Measurements from ENCODE around the gene SACS.
"Not testable (repeated sequence)": the region's sequence is repeated elsewhere in the genome, so short reads cannot be mapped to it uniquely, and the experiment has no call there.

Gene SACS

DNA sequence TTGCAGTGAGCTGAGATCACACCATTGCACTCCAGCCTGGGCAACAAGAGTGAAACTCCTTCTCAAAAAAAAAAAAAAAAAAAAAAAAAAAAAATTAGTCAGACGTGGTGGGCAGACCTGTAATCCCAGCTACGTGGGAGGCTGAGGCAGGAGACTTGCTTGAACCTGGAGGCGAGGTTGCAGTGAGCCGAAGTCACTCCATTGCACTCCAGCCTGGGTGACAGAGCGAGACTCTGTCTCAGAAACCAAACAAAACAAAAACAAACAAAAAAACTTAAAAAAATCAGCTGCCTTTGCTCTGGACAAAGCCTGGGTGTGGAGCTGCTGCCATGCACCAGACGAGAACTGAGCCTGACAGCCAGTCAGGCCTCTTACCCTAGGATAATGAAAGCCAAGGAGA is 6.8 kb upstream of the SACS start:
- H3K36me3 ChIP-seq (ENCODE audit: control insufficient read depth, insufficient read depth, low read length); H3K4me3 ChIP-seq (ENCODE audit: insufficient read depth, low read depth, low read length); H3K27me3 ChIP-seq (ENCODE audit: control insufficient read depth, insufficient read depth, low read length, poor library complexity, severe bottlenecking); H3K27ac ChIP-seq (ENCODE audit: insufficient read depth, low read depth, low read length, poor library complexity, severe bottlenecking); H3K9me3 ChIP-seq (ENCODE audit: control insufficient read depth, low read length); H3K4me1 ChIP-seq (ENCODE audit: control insufficient read depth, insufficient read depth, low read length): not testable (repeated sequence)
- WGBS, 2 experiments = 84 to 94% methylated on average over 6 of the region's 6 CpGs

DNA sequence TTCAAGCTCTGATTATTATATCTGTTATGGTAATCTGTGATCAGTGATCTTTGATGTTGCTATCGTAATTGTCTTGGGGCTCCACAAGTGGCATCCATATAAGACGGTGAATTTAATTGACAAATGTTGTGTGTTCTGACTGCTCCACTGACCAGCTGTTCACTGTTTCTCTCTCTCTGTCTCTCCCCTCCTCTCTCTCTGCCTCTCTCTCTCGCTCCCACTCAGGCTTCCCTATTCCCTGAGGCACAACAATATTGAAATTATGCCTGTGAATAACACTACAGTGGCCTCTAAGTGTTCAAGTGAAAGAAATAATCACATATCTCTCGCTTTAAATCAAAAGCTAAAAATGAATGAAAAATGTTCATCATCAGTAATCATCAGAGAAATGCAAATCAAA is 4.4 kb upstream of the SACS start:
- no peak overlapping the region for H3K4me3 ChIP-seq (ENCODE audit: insufficient read depth, low read depth, low read length)
- H3K4me1 ChIP-seq (ENCODE audit: control insufficient read depth, insufficient read depth, low read length) = peaks cover 4% of the 10 kb centered on the region
- WGBS, 2 experiments = 91 to 93% methylated on average over 4 of the region's 4 CpGs

DNA sequence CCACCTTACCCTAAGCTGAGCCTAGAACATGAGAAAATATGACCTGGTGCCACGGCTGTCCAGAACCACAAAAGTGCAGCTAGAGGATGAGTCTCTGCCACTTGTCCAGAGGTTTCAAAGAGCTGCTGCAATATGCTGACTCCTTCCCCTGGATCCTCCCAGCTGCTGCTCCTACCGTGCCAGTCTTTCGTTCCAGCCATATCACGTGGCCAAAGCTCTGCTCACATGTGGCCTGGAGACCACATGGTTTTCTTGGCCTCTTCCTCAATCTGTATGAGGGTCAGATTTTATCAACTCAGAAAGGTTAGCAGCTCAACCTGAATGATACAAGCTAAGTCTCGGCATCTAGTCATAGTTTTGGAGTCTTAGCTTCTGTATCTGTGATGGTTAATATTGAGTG is 3.2 kb upstream of the SACS start:
- H3K36me3 ChIP-seq (ENCODE audit: control insufficient read depth, insufficient read depth, low read length) = no peaks in the 10 kb centered on the region
- no peak overlapping the region for H3K4me3 ChIP-seq (ENCODE audit: insufficient read depth, low read depth, low read length)
- no peak overlapping the region for H3K27ac ChIP-seq (ENCODE audit: insufficient read depth, low read depth, low read length, poor library complexity, severe bottlenecking)
- no peaks in the 10 kb centered on the region for H3K9me3 ChIP-seq (ENCODE audit: control insufficient read depth, low read length)
- H3K4me1 ChIP-seq (ENCODE audit: control insufficient read depth, insufficient read depth, low read length) = peaks cover 11% of the 10 kb centered on the region
- whole genome bisulfite sequencing, 2 experiments = 94 to 97% methylated on average over 5 of the region's 5 CpGs
- no peaks in the 10 kb centered on the region for H3K27me3 ChIP-seq (ENCODE audit: control insufficient read depth, insufficient read depth, low read length, poor library complexity, severe bottlenecking)

More for the DNA sequence above, 4.4 kb upstream of the SACS start:
- H3K9me3 ChIP-seq (ENCODE audit: control insufficient read depth, low read length) = no peaks in the 10 kb centered on the region
- H3K36me3 ChIP-seq (ENCODE audit: control insufficient read depth, insufficient read depth, low read length) = no peaks in the 10 kb centered on the region
- H3K27ac ChIP-seq (ENCODE audit: insufficient read depth, low read depth, low read length, poor library complexity, severe bottlenecking) = no peak overlapping the region
- no peaks in the 10 kb centered on the region for H3K27me3 ChIP-seq (ENCODE audit: control insufficient read depth, insufficient read depth, low read length, poor library complexity, severe bottlenecking)

DNA sequence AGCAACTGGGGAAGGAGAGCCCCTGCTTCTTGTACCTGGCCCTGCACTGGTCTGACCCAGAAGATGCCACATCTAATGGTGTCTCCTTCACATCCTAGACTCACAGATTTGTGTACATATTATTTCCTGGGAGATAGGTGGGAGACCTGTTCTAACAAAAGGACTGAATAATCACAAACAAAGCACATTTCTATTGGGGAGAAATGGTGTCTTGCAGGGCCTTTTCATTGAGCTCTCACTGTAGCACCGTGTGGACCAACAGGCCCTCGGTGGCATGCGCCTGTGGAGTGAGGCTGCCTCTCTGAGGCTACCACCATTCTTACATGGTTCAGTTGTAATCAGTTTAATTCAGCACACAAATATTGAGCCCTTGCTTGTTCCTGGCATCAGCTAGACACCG is 989 bp upstream of the SACS start:
- no peak overlapping the region for H3K4me3 ChIP-seq (ENCODE audit: insufficient read depth, low read depth, low read length)
- no peaks in the 10 kb centered on the region for H3K36me3 ChIP-seq (ENCODE audit: control insufficient read depth, insufficient read depth, low read length)
- no peaks in the 10 kb centered on the region for H3K27me3 ChIP-seq (ENCODE audit: control insufficient read depth, insufficient read depth, low read length, poor library complexity, severe bottlenecking)
- H3K4me1 ChIP-seq (ENCODE audit: control insufficient read depth, insufficient read depth, low read length) = peaks cover 19% of the 10 kb centered on the region
- H3K9me3 ChIP-seq (ENCODE audit: control insufficient read depth, low read length) = no peaks in the 10 kb centered on the region
- H3K27ac ChIP-seq (ENCODE audit: insufficient read depth, low read depth, low read length, poor library complexity, severe bottlenecking) = no peak overlapping the region
- WGBS, 2 experiments = 70 to 72% methylated on average over 4 of the region's 4 CpGs

DNA sequence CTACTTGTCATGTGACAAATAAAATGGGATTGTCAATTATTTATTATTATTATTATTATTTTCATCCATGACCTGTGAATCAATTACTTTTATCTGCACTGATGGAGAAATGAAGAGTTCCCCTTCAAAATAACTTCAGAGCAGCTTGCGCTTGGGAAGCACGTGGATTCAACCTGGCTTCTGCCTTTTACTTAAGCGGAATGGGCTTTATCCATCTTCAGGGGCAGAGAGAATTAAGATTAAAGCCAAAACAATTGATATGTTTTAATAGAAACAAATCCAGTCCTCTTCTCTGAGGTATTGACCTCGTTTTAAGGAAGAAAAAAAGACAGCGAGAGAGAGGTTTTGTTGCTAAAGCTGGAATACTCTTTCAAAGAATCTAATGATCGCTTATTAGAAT is 876 bp downstream of the SACS start:
- H3K27ac ChIP-seq (ENCODE audit: insufficient read depth, low read depth, low read length, poor library complexity, severe bottlenecking) = peak overlapping the region; percentile 98

DNA sequence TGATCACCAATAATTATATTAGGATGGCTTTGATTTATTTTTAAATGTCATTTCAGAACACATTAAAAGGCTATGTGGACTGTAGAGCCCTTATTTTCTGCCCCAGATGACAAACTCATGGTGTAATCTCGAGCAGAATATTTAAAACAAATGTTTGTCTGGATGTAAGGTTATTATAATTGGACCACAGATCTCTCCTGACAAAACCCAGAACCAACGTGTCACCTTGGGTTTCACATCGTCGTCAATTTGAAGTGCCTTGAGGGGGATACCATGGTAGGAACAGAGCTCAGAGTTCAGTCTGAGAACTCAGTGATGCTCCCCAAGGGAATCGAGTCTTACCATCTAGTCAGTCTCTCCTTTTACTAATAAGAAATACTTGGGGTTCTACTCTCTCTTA is 2.8 kb downstream of the SACS start:
- H3K27me3 ChIP-seq (ENCODE audit: control insufficient read depth, insufficient read depth, low read length, poor library complexity, severe bottlenecking) = no peaks in the 10 kb centered on the region
- H3K9me3 ChIP-seq (ENCODE audit: control insufficient read depth, low read length) = no peaks in the 10 kb centered on the region
- WGBS, 2 experiments = 83 to 86% methylated on average over 5 of the region's 5 CpGs
- no peak overlapping the region for H3K4me3 ChIP-seq (ENCODE audit: insufficient read depth, low read depth, low read length)
- no peak overlapping the region for H3K27ac ChIP-seq (ENCODE audit: insufficient read depth, low read depth, low read length, poor library complexity, severe bottlenecking)
- no peaks in the 10 kb centered on the region for H3K36me3 ChIP-seq (ENCODE audit: control insufficient read depth, insufficient read depth, low read length)
- peaks cover 27% of the 10 kb centered on the region for H3K4me1 ChIP-seq (ENCODE audit: control insufficient read depth, insufficient read depth, low read length)

More for the DNA sequence above, 876 bp downstream of the SACS start:
- Histone ChIP-seq H3K36me3 (ENCODE audit: control insufficient read depth, insufficient read depth, low read length) (no peaks in the 10 kb centered on the region), H3K4me3 (ENCODE audit: insufficient read depth, low read depth, low read length) (peak overlapping the region; percentile 82), H3K4me1 (ENCODE audit: control insufficient read depth, insufficient read depth, low read length) (peaks cover 26% of the 10 kb centered on the region), H3K9me3 (ENCODE audit: control insufficient read depth, low read length) (no peaks in the 10 kb centered on the region), H3K27me3 (ENCODE audit: control insufficient read depth, insufficient read depth, low read length, poor library complexity, severe bottlenecking) (no peaks in the 10 kb centered on the region)
- WGBS, 2 experiments = 3 to 7% methylated on average over 3 to 5 of the region's 6 CpGs

DNA sequence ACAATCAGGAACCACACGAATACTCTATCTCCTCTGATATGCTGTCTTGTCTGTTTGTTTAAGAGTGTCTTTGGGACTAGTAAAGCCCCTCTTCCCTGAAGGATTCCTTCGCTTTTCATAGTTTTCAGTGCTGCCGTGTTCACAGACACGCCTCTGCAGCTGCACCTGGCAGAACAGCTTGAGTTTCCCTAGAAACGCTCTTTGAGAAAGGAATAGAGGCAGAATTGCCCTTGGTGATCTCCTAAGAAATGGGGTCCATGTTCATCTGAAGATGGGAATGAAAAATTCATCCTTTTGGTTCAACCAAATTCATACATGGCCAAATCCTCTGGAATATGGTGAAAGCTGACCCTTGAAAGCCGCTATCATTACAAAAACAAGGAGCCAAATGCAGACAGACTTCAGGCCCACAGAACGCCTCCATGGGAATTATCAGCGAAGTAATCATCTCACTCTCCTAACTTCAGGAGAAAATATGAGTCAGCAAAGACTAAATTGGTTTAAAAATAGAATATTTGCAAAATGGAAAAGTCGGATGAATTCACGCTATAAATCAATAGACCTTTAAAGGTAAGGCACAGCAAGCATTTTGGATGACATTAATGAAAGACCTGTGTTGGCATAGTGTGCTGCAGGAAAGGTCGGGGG is 5.5 kb downstream of the SACS start:
- Histone ChIP-seq H3K36me3 (ENCODE audit: control insufficient read depth, insufficient read depth, low read length) (no peaks in the 10 kb centered on the region), H3K4me3 (ENCODE audit: insufficient read depth, low read depth, low read length) (no peak overlapping the region), H3K27me3 (ENCODE audit: control insufficient read depth, insufficient read depth, low read length, poor library complexity, severe bottlenecking) (no peaks in the 10 kb centered on the region), H3K9me3 (ENCODE audit: control insufficient read depth, low read length) (no peaks in the 10 kb centered on the region), H3K27ac (ENCODE audit: insufficient read depth, low read depth, low read length, poor library complexity, severe bottlenecking) (no peak overlapping the region), H3K4me1 (ENCODE audit: control insufficient read depth, insufficient read depth, low read length) (peaks cover 23% of the 10 kb centered on the region)
- 92 to 93% methylated on average over 10 to 11 of the region's 11 CpGs for WGBS, 2 experiments

DNA sequence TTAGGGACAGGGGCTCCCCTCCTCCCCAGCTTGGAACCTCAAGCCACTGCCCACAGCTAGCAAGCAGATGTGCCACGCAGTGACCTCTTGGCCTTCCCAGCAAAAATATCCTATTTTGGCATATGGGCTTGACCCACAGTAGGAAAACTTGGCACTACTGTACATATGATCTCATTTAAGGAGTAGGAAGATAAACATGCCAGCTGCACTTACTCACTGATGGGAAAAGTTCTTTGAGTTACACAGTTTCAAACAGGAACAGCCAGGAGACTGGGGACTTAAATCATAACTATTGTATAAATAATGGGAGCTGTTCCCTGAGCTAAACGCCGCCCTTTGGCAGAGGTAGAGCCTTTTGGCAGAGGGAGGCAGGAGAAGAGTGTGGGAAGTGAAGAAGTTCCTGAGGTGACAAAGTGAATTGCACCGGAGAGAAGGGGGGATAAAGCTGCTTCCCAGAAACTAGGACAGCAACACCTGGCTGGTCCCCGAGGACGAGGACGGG is 6.1 kb downstream of the SACS start:
- H3K27me3 ChIP-seq (ENCODE audit: control insufficient read depth, insufficient read depth, low read length, poor library complexity, severe bottlenecking) = no peaks in the 10 kb centered on the region
- no peak overlapping the region for H3K4me3 ChIP-seq (ENCODE audit: insufficient read depth, low read depth, low read length)
- H3K4me1 ChIP-seq (ENCODE audit: control insufficient read depth, insufficient read depth, low read length) = peaks cover 23% of the 10 kb centered on the region
- 92 to 94% methylated on average over 7 of the region's 7 CpGs for WGBS, 2 experiments
- no peaks in the 10 kb centered on the region for H3K9me3 ChIP-seq (ENCODE audit: control insufficient read depth, low read length)
- no peak overlapping the region for H3K27ac ChIP-seq (ENCODE audit: insufficient read depth, low read depth, low read length, poor library complexity, severe bottlenecking)
- H3K36me3 ChIP-seq (ENCODE audit: control insufficient read depth, insufficient read depth, low read length) = no peaks in the 10 kb centered on the region

DNA sequence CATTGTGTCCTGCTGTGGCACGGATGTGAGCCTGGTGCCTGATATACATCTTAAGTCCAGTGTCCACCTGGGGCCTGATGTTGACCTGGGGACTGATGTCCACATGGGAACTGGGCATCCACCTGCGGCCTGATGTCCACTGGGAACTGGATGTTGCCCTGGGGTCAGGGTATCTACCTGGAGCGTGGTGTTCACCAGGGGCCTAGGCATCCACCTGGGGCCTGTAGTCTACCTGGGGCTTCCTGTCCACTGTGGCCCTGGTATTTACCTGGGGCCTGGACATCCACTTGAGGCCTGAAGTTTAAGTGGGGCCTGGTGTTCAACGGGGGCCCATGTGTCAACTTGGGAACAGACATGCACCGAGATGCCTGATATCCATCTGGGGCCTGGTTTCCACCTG is 11.9 kb downstream of the SACS start:
- Histone ChIP-seq H3K9me3 (ENCODE audit: control insufficient read depth, low read length) (no peaks in the 10 kb centered on the region), H3K27me3 (ENCODE audit: control insufficient read depth, insufficient read depth, low read length, poor library complexity, severe bottlenecking) (no peaks in the 10 kb centered on the region), H3K27ac (ENCODE audit: insufficient read depth, low read depth, low read length, poor library complexity, severe bottlenecking) (no peak overlapping the region), H3K4me3 (ENCODE audit: insufficient read depth, low read depth, low read length) (no peak overlapping the region), H3K4me1 (ENCODE audit: control insufficient read depth, insufficient read depth, low read length) (no peaks in the 10 kb centered on the region), H3K36me3 (ENCODE audit: control insufficient read depth, insufficient read depth, low read length) (peaks cover 17% of the 10 kb centered on the region)
- WGBS, 2 experiments = 95 to 97% methylated on average over 5 of the region's 5 CpGs

DNA sequence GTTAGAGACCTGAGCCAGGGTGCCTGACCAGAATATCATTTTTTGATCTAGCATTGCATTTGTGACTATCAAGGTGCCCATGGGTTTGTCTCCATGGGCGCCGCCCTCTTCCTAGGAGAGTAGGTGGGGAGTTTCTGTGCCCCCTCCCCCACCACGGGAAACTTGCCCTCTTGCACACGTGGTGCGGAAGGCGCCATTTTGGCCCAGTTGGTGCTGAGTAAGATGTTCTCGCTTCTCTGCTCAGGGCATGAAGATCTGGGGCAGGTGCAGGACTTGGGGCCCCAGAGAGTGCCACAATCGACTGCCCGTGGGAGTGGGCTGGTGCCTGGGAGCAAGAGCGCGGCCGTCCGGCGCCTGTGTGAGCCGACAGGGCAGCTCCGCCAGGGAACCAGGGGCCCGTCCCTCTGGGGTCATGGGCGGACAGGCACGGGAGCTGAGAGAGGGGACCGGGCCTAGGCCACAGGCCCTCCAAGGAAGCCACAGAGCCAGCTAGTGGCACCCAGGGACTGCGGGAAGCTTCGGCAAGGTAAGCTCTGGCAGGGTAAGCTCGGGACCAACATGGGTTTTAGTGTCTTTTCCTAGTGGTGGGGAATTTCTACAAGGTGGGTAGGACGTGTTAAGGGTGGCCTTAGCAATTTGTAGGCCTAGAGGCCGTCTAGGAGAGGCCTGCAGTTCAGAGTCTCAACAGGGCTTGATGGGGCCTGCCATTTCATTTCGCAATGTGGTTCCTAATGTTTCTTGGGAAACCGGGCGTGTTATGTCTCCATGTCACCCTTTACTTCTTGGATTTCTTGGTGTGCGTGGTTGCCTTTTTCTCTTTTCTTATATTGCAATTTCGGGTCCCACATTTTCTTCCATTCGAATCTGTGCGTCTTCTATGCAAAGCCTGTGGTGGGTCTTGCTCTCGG is 14.5 kb downstream of the SACS start:
- 95 to 97% methylated on average over 33 of the region's 33 CpGs for WGBS, 2 experiments
- peaks cover 17% of the 10 kb centered on the region for H3K36me3 ChIP-seq (ENCODE audit: control insufficient read depth, insufficient read depth, low read length)
- H3K4me1 ChIP-seq (ENCODE audit: control insufficient read depth, insufficient read depth, low read length) = no peaks in the 10 kb centered on the region
- H3K27me3 ChIP-seq (ENCODE audit: control insufficient read depth, insufficient read depth, low read length, poor library complexity, severe bottlenecking) = no peaks in the 10 kb centered on the region
- H3K4me3 ChIP-seq (ENCODE audit: insufficient read depth, low read depth, low read length) = no peak overlapping the region
- no peak overlapping the region for H3K27ac ChIP-seq (ENCODE audit: insufficient read depth, low read depth, low read length, poor library complexity, severe bottlenecking)
- no peaks in the 10 kb centered on the region for H3K9me3 ChIP-seq (ENCODE audit: control insufficient read depth, low read length)
